Stimulated activated CD8-positive, alpha-beta memory T cell treated with anti-CD3 and anti-CD28 coated beads, Interleukin-15, amount 100 ng/mL, for 1 hour (primary cell): ENCODE results near the gene RNF212.

Source experiments
- DNase-seq: peaks from one replicate; pipeline ENCODE4 v3.0.0-alpha.2; 2020; ENCODE audit warnings: low read depth

Gene RNF212

GRCh38 chr4:1036095-1036494, 77.3 kb downstream of the RNF212 start:
- no peak for DNase-seq

- no peak for DNase-seq
Measured at GRCh38 chr4:1035510-1035909, 77.9 kb downstream of the RNF212 start.

DNA sequence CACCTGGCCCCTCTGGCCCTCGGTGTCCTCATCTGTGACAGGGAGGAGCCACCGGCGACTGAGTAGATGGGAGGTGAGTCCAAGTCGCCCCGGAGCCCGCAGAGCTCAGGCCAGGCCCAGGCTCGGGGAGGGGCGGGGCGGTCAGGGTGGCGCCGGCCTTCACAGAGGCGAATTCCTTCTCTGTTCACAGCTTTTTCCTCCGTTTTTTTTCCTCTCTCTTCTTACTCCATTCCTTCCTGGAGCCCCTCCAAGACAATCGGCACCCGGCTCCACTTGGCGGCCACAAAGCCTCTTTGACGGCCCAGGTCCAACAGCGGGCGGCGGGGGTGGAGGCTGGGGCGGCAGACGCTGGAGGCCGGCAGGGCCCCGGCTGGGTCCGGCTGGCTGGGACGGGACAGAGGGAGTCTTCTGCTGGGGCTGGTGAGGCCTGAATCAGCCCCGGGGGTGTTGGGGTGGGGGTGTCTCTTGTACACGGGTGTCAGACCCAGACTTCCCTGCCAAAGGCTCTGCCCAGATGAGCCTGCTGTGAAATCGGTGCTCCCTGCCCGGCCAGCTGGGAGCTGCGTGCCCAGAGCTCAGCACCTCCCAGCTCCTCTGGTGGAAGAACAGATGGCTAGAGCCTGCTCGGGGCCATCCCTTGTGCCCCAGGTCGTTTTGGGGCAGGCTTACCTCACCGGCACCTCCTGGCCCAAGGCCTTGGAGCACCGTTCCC, 79.4 kb downstream of the RNF212 start:
- DNase-seq: no peak

DNA sequence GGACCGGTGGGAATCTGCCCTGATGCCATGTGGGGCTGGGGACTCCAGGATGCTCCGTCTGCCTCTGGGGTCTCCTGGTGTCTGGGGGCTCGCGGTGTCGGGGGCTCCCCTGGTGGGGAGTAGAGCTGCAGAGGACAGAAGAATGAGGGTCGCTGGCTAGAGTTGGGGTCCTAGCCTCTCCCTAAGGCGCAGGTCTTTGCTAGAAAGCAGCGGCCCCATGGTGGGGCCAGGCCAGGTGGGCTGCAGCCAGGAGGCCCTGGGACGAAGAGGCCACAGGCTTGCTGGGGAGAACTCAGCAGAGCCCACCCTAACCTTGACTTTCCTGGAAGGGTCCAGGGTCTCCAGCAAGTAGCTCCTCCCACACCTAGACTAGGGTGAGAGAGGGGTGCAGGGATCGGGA, 80.5 kb downstream of the RNF212 start:
- no peak for DNase-seq

- no peak for DNase-seq
Measured at GRCh38 chr4:1031956-1032795, 81.2 kb downstream of the RNF212 start.

DNA sequence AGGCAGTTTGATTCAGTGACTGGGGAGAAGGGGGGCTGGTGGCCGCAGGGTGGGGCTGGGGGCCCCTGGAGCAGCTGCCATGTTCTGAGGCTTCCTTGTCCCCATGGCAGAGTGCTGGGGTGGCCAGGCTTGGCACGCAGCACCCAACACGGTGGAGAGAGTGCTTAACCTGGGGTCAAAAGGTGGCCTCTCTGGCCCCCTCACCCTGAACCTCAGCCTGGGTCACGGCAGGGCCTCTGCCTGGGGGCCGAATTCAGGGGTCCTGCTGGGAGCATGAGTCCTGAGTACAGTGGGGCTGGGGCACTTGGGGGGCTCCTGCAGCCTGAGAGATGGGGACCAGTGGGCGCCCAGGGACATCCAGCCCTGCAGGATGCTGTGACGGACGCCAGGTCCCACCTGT, 82.0 kb downstream of the RNF212 start:
- DNase-seq: no peak

GRCh38 chr4:1030559-1030958, 82.8 kb downstream of the RNF212 start:
- no peak for DNase-seq

DNA sequence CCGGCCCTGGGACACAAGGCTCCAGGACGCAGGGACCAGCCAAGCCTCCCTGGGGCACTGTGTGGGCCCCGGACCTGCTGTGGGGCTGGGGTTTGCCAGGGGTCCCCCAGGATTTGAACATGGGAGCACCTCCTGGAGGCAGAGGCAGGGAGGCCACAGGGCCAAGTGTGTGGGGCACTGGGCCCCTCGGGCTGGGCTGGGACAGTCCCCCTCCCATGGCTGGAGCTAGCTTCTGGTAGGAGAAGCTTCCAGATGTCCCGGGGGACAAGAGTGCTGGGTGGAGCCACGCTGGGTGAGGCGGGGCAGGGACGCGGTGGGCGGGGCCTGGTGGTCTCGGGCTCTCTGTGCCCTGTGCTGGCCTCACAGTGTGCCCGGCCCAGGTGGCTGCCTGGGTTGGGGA, 83.3 kb downstream of the RNF212 start:
- no peak for DNase-seq

DNA sequence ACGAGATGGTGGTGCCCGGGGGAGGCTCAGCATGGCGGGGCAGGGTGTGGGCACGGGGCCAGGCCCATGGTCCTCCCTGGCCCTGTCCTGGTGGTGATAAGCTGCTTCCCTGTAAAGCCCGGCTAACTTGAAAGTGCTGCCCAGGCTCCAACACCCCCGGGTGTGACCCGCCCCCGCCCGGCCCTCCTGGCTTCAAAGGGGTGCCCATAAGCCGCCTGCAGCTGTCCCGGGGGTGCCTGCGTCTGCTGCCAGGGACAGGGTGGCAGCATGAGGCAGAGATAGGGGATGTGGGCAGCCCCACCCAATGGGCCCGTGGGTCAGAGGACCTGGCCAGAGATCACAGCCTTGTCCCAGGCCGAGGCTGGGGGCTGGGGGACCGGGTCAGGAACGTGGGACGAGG, 83.8 kb downstream of the RNF212 start:
- DNase-seq: no peak

GRCh38 chr4:1028574-1029220, 84.7 kb downstream of the RNF212 start:
- DNase-seq: no peak

- DNase-seq: no peak
Measured at GRCh38 chr4:1027915-1028238, 85.5 kb downstream of the RNF212 start.

- DNase-seq: no peak
Measured at GRCh38 chr4:1027219-1027914, 86.0 kb downstream of the RNF212 start.

DNA sequence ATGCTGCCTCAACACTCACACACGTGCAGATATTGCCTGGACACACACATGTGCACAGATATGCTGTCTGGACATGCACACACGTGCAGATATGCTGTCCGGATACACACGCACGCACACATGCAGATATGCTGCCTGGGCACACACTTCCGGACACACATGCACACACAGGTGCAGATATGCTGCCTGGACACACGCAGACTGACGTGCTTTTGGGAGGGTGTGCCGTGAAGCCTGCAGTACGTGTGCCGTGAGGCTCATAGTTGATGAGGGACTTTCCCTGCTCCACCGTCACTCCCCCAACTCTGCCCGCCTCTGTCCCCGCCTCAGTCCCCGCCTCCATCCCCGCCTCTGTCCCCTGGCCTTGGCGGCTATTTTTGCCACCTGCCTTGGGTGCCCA, 87.2 kb downstream of the RNF212 start:
- DNase-seq: no peak

DNA sequence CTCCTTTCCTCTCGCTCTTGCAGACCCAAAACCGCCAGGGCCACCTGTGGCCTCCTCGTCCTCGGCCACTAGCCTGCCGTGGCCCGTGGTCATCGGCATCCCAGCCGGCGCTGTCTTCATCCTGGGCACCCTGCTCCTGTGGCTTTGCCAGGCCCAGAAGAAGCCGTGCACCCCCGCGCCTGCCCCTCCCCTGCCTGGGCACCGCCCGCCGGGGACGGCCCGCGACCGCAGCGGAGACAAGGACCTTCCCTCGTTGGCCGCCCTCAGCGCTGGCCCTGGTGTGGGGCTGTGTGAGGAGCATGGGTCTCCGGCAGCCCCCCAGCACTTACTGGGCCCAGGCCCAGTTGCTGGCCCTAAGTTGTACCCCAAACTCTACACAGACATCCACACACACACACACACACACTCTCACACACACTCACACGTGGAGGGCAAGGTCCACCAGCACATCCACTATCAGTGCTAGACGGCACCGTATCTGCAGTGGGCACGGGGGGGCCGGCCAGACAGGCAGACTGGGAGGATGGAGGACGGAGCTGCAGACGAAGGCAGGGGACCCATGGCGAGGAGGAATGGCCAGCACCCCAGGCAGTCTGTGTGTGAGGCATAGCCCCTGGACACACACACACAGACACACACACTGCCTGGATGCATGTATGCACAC, 88.3 kb downstream of the RNF212 start:
- no peak for DNase-seq

- no peak for DNase-seq
Measured at GRCh38 chr4:1023895-1024740, 89.2 kb downstream of the RNF212 start.

DNA sequence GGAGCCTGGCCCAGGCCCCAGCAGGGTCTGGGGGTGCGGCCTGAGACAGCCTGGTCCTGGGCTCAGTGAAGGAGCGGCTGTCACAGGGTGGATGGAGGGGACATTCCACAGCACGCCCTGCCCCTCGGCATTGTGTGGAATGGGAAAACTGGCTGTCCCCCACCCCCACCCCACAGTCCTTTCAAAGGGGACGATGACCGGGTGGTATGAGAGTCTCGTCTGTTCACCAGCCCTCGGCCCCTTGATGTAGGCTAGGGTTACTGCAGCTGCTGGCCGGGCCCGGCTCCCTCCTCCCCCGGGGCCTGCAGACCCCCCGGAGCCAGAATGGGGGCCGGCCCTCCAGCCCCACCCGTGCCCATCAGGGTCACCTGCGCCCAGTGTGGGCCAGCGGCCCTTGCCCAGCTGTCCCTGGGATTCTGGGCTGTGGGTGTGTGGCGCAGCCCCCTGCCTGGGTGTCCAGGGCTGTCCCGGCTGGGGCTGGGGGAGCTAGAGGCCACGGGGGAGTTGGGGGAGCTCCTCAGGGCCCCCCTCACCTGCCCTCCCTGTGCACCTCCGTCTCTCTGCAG, 90.2 kb downstream of the RNF212 start:
- no peak for DNase-seq

DNA sequence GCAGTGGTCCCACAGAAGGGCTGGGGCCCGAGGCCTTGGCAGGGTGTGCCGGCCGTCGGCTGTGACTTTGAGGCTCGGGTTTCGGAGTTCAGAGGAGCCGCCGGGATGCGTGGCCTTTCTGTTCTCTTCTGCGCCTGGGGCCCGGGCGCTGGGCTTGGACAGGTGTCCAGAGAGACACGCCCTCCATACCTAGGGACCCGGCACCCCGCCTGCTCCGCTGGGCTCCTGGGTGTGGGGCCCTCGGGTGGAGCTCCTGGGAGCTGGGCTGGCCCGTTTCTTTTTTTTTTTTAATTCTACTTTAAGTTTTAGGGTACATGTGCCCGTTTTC, 90.7 kb downstream of the RNF212 start:
- no peak for DNase-seq

DNA sequence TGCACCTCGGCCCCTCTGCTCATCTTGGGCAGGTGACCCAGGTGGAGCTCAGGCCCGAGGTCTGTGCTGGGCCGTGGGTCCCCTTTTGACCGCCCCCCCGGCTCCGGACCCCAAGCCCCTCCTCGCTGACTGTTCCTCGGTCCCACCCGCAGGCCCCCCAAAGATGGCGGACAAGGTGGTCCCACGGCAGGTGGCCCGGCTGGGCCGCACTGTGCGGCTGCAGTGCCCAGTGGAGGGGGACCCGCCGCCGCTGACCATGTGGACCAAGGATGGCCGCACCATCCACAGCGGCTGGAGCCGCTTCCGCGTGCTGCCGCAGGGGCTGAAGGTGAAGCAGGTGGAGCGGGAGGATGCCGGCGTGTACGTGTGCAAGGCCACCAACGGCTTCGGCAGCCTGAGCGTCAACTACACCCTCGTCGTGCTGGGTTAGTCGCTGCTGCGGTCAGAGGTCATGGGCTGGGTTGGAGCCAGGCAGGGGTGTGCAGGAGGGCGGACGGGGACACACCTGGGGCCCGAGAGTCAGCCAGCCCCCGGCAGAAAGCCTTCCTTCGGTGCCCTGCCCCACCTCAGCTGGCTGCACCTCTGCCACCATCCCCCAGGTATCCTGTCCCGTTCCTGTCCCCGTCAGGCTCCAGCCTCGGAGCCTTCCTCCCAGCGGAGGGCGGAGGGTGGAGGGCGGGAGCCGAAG, 91.2 kb downstream of the RNF212 start:
- DNase-seq: no peak
